ENCODE results near the gene EML1. TPM values are rescaled to one million over a fixed set of nuclear protein-coding genes. Genes with fewer than 3 reads are reported as not detected.

Gene EML1
- total RNA-seq, 1 experiment from 2014 or later: 12.0 TPM

GRCh38 chr14:99749763-99750715, 43.2 kb upstream of the EML1 start:
- Histone ChIP-seq H3K27ac (ENCODE audit: low read length) (no peak overlapping the region), H3K27me3 (ENCODE audit: low read length) (no peaks in the 10 kb centered on the region), H3K36me3 (ENCODE audit: low read depth, low read length) (no peaks in the 10 kb centered on the region), H3F3A (ENCODE audit: low read length, unreplicated experiment) (no peaks in the 10 kb centered on the region), H2AFZ (ENCODE audit: low read length) (no peak overlapping the region), H3K9me3 (ENCODE audit: low read length) (no peaks in the 10 kb centered on the region), H3K4me2 (ENCODE audit: low read length) (no peak overlapping the region), H4K20me1 (ENCODE audit: low read length) (no peaks in the 10 kb centered on the region), H3K4me1 (ENCODE audit: insufficient read depth, low read length) (peaks cover 44% of the 10 kb centered on the region), H3K4me3 (ENCODE audit: low read length) (no peak overlapping the region), H3K79me2 (ENCODE audit: low read length) (no peaks in the 10 kb centered on the region), H3K9me2 (replicated peaks; ENCODE audit: low read length) (no peaks in the 10 kb centered on the region), H3K9ac (ENCODE audit: low read length) (no peak overlapping the region)
- no TSS peak for BruUV-seq (replicated peaks)
- no peak for ATAC-seq
- ChIA-PET POLR2A (ENCODE audit: unreplicated experiment) (no interaction called here), CTCF (no interaction called here)
- TF ChIP-seq EZH2 (IDR thresholded peaks at IDR 0.05; ENCODE audit: low read length, unreplicated experiment): no peak
- no peak for TF ChIP-seq CTCF (conservative IDR thresholded peaks at IDR 0.05; ENCODE audit: low read depth, low read length)
- TF ChIP-seq EZH2phosphoT487 (IDR thresholded peaks at IDR 0.05; ENCODE audit: borderline replicate concordance, low read length): no peak
- DNase-seq: no peak
- intact Hi-C loops (cut with micrococcal nuclease): no loop called here

GRCh38 chr14:99750746-99751450, 42.3 kb upstream of the EML1 start:
- H3K4me1 ChIP-seq (ENCODE audit: insufficient read depth, low read length): peaks cover 53% of the 10 kb centered on the region
- H3K36me3 ChIP-seq (ENCODE audit: low read depth, low read length): no peaks in the 10 kb centered on the region
- H3K4me3 ChIP-seq (ENCODE audit: low read length): no peak overlapping the region
- no peaks in the 10 kb centered on the region for H3F3A ChIP-seq (ENCODE audit: low read length, unreplicated experiment)
- no peaks in the 10 kb centered on the region for H3K79me2 ChIP-seq (ENCODE audit: low read length)
- no peak overlapping the region for H3K9ac ChIP-seq (ENCODE audit: low read length)
- DNase-seq (no peak), ATAC-seq (no peak)
- no peak overlapping the region for H3K4me2 ChIP-seq (ENCODE audit: low read length)
- no peak overlapping the region for H3K27ac ChIP-seq (ENCODE audit: low read length)
- no peaks in the 10 kb centered on the region for H3K9me3 ChIP-seq (ENCODE audit: low read length)
- intact Hi-C loops (cut with micrococcal nuclease): no loop called here
- H3K9me2 ChIP-seq (replicated peaks; ENCODE audit: low read length): no peaks in the 10 kb centered on the region
- TF ChIP-seq EZH2phosphoT487 (IDR thresholded peaks at IDR 0.05; ENCODE audit: borderline replicate concordance, low read length) (no peak), CTCF (conservative IDR thresholded peaks at IDR 0.05; ENCODE audit: low read depth, low read length) (no peak), EZH2 (IDR thresholded peaks at IDR 0.05; ENCODE audit: low read length, unreplicated experiment) (no peak)
- ChIA-PET CTCF (no interaction called here), POLR2A (ENCODE audit: unreplicated experiment) (no interaction called here)
- no peak overlapping the region for H2AFZ ChIP-seq (ENCODE audit: low read length)
- no TSS peak for BruUV-seq (replicated peaks)
- no peaks in the 10 kb centered on the region for H3K27me3 ChIP-seq (ENCODE audit: low read length)
- H4K20me1 ChIP-seq (ENCODE audit: low read length): no peaks in the 10 kb centered on the region

All from PC-3 (cell line).